Measurements from ENCODE around the gene KIF20B. TPM values are rescaled to one million over a fixed set of nuclear protein-coding genes. Genes with fewer than 3 reads are reported as not detected.

The KIF20B gene
- total and polyA plus RNA-seq, 4 donors = 0.91 to 12.9 (median 1.3) TPM

GRCh38 chr10:89657302-89657701 lies 44.1 kb upstream of the KIF20B start:
- Histone ChIP-seq H3K9ac (ENCODE audit: low read depth in 1 of 2, low read length in 2 of 2) (no peak overlapping the region), H3K4me3 (ENCODE audit: low read depth in 1 of 3, low read length in 3 of 3) (no peak overlapping the region), H3K27me3 (ENCODE audit: control insufficient read depth in 4 of 4, insufficient read depth in 4 of 4, low read length in 3 of 4) (no peaks in the 10 kb centered on the region), H3K36me3 (ENCODE audit: control insufficient read depth in 4 of 4, insufficient read depth in 3 of 4, low read depth in 1 of 4, low read length in 3 of 4) (no peaks in the 10 kb centered on the region), H3K4me1 (ENCODE audit: control insufficient read depth in 4 of 4, insufficient read depth in 4 of 4, low read length in 3 of 4) (peaks cover 3 to 16% (median 9%) of the 10 kb centered on the region in 4 donors), H3K27ac (ENCODE audit: low read depth in 1 of 2, low read length in 2 of 2) (no peak overlapping the region), H3K9me3 (ENCODE audit: control insufficient read depth in 4 of 4, low read length in 3 of 4) (peaks cover 0 to 12% (median 4%) of the 10 kb centered on the region in 4 donors)
- no peak for TF ChIP-seq SP1 (IDR thresholded peaks at IDR 0.05)
- TF ChIP-seq ZBTB33 (IDR thresholded peaks at IDR 0.05) = no peak
- TF ChIP-seq JUND (IDR thresholded peaks at IDR 0.05) = no peak
- no peak for TF ChIP-seq NR2F2 (IDR thresholded peaks at IDR 0.05)
- TF ChIP-seq YY1 (IDR thresholded peaks at IDR 0.05) = no peak
- TF ChIP-seq HNF4G (IDR thresholded peaks at IDR 0.05) = no peak
- no peak for TF ChIP-seq REST (IDR thresholded peaks at IDR 0.05)
- no peak for TF ChIP-seq FOXA2 (IDR thresholded peaks at IDR 0.05)
- no peak for TF ChIP-seq RAD21 (IDR thresholded peaks at IDR 0.05)
- TF ChIP-seq FOXA1 (IDR thresholded peaks at IDR 0.05) = no peak
- no peak for TF ChIP-seq EGR1 (IDR thresholded peaks at IDR 0.05; ENCODE audit: low read depth in 2 of 2)
- TF ChIP-seq RXRA (IDR thresholded peaks at IDR 0.05) = no peak
- WGBS = 83% methylated on average over 1 of the region's 1 CpG
- no peak for DNase-seq (ENCODE audit: low spot score)

GRCh38 chr10:89659143-89660131 lies 42.0 kb upstream of the KIF20B start:
- no peak for DNase-seq (ENCODE audit: low spot score)
- Histone ChIP-seq H3K4me3 (ENCODE audit: low read depth in 1 of 3, low read length in 3 of 3) (no peak overlapping the region), H3K36me3 (ENCODE audit: control insufficient read depth in 4 of 4, insufficient read depth in 3 of 4, low read depth in 1 of 4, low read length in 3 of 4) (no peaks in the 10 kb centered on the region), H3K4me1 (ENCODE audit: control insufficient read depth in 4 of 4, insufficient read depth in 4 of 4, low read length in 3 of 4) (peaks cover 3 to 16% (median 9%) of the 10 kb centered on the region in 4 donors), H3K9me3 (ENCODE audit: control insufficient read depth in 4 of 4, low read length in 3 of 4) (peaks cover 0 to 12% (median 4%) of the 10 kb centered on the region in 4 donors), H3K27me3 (ENCODE audit: control insufficient read depth in 4 of 4, insufficient read depth in 4 of 4, low read length in 3 of 4) (no peaks in the 10 kb centered on the region), H3K9ac (ENCODE audit: low read depth in 1 of 2, low read length in 2 of 2) (no peak overlapping the region), H3K27ac (ENCODE audit: low read depth in 1 of 2, low read length in 2 of 2) (no peak overlapping the region)
- 88% methylated on average over 10 of the region's 10 CpGs for WGBS
- TF ChIP-seq NR2F2 (IDR thresholded peaks at IDR 0.05) (no peak), MAX (IDR thresholded peaks at IDR 0.05) (no peak), EGR1 (IDR thresholded peaks at IDR 0.05; ENCODE audit: low read depth in 2 of 2) (no peak), TAF1 (conservative IDR thresholded peaks at IDR 0.05) (no peak), REST (IDR thresholded peaks at IDR 0.05) (no peak), FOXA1 (IDR thresholded peaks at IDR 0.05) (no peak), ZBTB33 (IDR thresholded peaks at IDR 0.05) (no peak), YY1 (IDR thresholded peaks at IDR 0.05) (no peak)

Data from liver (tissue), 9 donors.